HPDE6-E6E7 (cell line): ENCODE data around the gene LDLRAD1.
"Not testable (repeated sequence)": the region's sequence is repeated elsewhere in the genome, so short reads cannot be mapped to it uniquely, and the experiment has no call there.

ENCODE experiments used
- DNase-seq: peaks from one replicate; pipeline ENCODE4 v3.0.0; 2011; ENCODE audit warnings: missing footprints; ENCODE audit errors: extremely low spot score

LDLRAD1 gene

GRCh38 chr1:54016343-54017282 is 1.4 kb downstream of the LDLRAD1 start:
- peak; percentile 92 for DNase-seq

GRCh38 chr1:54014009-54014629 is 3.9 kb downstream of the LDLRAD1 start:
- no peak for DNase-seq

GRCh38 chr1:54013393-54014008 is 4.5 kb downstream of the LDLRAD1 start:
- DNase-seq = no peak

- no peak for DNase-seq
These were observed 5.1 kb downstream of the LDLRAD1 start for GRCh38 chr1:54012863-54013262.

- no peak for DNase-seq
These were observed 6.0 kb downstream of the LDLRAD1 start for GRCh38 chr1:54012008-54012325.

GRCh38 chr1:54011316-54012007 is 6.5 kb downstream of the LDLRAD1 start:
- no peak for DNase-seq

- DNase-seq = no peak
These were observed 7.4 kb downstream of the LDLRAD1 start for GRCh38 chr1:54010415-54011117.

GRCh38 chr1:54009406-54009805 is 8.6 kb downstream of the LDLRAD1 start:
- no peak for DNase-seq

- no peak for DNase-seq
These were observed 9.1 kb downstream of the LDLRAD1 start for GRCh38 chr1:54008876-54009275.

- DNase-seq = no peak
These were observed 10.4 kb downstream of the LDLRAD1 start for GRCh38 chr1:54007613-54008012.

GRCh38 chr1:54006508-54006907 is 11.5 kb downstream of the LDLRAD1 start:
- DNase-seq = no peak

- DNase-seq = no peak
These were observed 13.4 kb downstream of the LDLRAD1 start for GRCh38 chr1:54004481-54005049.

GRCh38 chr1:54003750-54004480 is 14.1 kb downstream of the LDLRAD1 start:
- not testable (repeated sequence) for DNase-seq

- DNase-seq = no peak
These were observed 14.7 kb downstream of the LDLRAD1 start for GRCh38 chr1:54003249-54003646.

- DNase-seq = no peak
These were observed 15.3 kb downstream of the LDLRAD1 start for GRCh38 chr1:54002544-54003248.

- no peak for DNase-seq
These were observed 16.4 kb downstream of the LDLRAD1 start for GRCh38 chr1:54001591-54001990.

GRCh38 chr1:53999920-54000319 is 18.1 kb downstream of the LDLRAD1 start:
- DNase-seq = no peak

GRCh38 chr1:53998223-53998622 is 19.8 kb downstream of the LDLRAD1 start:
- no peak for DNase-seq

- DNase-seq = no peak
These were observed 22.3 kb downstream of the LDLRAD1 start for GRCh38 chr1:53995683-53996082.

- not testable (repeated sequence) for DNase-seq
These were observed 23.5 kb downstream of the LDLRAD1 start for GRCh38 chr1:53994516-53994915.
